NCI-H524 (cell line): Measurements from ENCODE around the gene FBXW11.

Experiments
- DNase-seq, 2 experiments: peaks; one replicate each; lab custom pipeline; 2025; lab: John Stamatoyannopoulos, UW

The FBXW11 gene

DNA sequence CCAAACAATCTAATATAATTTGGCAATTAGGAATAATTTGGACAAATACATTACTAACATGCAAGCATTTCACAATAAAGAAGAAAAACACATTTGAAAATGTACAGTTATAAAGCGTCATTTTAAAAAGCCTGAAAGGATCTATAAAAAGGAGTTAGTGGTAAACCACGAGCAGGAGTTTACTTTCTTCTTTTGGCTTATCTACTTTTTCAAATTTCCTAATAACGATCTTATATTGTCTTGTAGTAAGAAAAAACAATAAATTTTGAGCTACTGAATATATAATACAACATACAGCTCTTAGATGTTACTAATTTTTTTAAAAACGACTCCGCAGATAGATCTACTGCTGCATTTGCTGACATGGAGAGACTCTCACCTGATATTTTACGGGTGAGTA is 141.0 kb downstream of the FBXW11 start:
- no peak for DNase-seq

DNA sequence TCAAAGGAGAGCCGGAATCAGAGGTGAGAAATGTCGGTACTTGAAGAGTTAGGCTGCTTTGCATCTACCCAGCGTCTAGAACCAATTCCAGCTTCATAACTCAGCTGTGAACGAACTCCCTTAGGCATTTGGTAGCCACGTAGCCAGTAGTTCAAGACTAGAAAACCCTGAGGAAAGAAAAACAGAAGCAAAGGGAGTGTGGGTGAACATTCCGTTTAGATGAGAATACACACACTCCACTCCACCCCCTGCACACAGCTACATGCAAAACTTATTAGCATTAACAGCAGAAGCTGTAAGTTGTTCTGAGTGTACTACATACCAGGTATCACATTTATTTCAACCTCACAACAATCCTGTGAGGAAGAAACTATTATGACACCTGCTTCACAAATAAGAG is 142.5 kb downstream of the FBXW11 start:
- DNase-seq, result no peak

DNA sequence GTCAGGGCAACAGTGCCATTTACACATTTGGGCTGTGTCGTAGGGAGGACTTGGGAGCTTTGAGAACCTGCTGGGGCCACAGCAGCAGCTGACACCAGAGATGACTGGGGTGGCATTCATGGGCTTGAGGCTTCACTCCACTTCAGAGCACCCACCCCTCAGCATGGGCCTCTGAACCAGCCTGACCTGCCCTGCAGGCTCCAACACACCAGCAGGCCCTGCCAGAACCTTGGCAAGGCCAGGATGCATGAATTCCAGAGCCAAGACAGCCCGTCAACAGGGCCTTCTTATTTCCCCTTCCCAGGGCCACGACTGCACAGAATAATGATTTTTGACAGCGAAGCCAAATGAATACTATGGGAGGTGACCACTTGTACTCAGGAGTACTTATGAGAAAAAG is 143.8 kb downstream of the FBXW11 start:
- no peak for DNase-seq

DNA sequence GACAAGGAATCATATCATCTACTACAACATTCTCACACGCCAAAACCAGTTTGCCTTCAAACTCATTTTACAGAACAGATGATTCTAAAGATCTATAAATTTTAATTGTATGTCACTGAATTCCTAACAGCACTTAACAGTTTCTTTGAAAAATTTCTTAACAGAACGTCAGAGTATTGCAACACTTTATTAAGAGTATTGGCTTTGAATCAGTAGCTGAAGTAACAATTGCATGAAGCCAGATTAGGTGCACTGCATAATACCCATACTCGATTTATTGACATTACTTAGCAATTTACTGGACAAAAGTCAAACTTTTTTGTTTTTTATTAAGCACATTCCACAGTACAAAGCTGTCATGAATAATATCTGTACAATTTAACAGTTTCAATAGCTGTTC is 145.1 kb downstream of the FBXW11 start:
- no peak for DNase-seq

DNA sequence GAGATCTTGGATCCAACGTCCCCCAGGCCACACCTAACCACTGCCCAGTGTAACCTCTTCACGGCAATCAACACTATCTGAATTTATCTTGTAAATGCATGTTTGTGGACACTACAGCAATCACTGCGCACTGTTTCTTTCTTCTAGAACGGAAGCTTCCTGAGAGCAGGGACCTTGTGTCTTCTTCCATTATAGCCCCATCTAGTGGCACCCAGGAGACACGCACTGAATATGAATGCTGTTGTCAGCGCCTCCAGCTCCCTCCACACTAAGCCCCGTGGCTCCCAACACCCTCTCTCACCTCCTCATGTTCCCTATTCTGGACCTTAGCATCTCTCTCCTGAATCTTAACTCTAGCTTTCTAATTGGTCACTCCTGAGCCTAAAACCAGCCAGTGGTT is 148.1 kb downstream of the FBXW11 start:
- no peak for DNase-seq

DNA sequence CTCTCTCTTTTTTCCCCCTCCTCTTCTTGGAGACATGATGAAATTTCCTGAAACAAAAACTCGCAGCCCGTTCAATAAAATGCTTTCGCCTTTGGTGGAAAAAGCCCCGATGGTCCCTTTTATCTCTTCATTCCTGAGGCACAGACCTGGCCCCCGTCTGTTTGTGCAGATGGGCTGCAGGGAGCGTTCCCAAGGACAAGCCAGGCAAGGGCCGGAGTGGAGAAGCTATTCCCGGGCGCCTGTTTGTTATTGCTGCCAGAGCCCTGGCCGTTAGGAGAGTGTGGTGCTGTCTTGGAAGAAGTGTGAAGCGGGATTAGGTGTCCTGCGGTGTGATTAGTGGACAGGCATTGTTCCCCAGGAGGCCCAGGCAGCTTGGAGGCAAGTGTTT is 149.0 kb downstream of the FBXW11 start:
- DNase-seq, result no peak

DNA sequence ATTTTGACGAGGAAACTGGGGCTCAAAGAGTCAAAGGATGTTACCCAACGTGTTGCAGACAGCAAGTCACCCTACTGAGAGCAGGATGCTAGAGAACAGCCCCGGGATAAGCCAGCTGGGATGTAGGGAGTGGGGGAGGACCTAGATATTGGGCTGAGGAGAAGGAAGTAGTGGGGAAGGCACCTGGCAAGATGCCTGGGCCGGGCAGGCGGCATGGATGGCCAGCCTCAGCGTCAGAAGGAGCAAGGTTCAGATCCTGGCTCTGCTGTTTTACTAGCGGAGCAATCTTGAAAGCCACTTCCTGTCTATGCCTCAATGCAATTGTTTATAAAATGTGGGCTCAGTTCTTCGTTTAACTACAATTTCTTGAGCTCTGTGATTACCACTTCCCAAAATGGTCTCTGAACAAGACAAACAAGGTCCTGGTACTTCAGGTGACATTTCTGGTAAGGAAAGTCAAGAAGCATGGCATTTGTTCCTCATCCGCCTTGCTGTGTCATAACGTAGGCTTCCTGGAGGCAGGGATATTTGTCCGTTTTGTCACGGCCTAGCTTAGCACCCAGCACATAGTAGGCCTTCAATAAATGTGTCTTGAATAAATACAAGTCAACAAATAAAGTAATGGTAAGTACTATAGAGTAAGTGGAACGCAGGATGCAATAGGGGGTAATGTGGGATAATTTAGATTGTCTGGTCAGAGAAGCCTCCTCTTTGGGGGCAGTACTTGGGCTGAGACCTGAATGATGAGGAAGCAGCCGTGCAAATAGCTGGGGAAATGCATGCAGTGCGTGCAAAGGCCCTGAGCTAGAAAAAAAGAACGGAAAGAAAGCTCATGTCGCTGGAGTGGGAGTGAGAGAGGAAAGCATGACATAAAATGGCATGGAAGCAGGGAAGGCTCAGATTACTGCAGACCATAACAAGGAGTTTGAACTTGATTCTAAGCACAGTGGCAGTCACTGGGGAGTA is 150.4 kb downstream of the FBXW11 start:
- no peak for DNase-seq

DNA sequence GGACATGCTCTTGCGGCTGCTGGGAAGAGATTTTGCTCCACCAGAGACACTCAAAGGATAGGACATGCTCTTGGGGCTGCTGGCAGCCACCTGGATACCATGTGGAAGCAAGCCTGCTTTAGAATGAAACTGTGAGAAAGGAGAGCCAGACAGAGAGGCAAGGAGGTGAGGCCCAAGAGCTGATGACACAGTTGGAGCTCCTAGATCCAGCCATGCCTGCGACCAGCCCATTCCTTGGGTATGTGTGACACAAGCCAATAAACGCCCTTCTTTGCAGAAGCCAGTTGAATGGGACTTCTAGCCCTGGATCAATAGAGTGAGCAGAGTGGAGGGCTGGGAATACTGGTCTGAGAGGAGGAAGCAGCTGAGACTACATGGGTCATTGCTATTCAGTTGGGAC is 151.2 kb downstream of the FBXW11 start:
- no peak for DNase-seq

DNA sequence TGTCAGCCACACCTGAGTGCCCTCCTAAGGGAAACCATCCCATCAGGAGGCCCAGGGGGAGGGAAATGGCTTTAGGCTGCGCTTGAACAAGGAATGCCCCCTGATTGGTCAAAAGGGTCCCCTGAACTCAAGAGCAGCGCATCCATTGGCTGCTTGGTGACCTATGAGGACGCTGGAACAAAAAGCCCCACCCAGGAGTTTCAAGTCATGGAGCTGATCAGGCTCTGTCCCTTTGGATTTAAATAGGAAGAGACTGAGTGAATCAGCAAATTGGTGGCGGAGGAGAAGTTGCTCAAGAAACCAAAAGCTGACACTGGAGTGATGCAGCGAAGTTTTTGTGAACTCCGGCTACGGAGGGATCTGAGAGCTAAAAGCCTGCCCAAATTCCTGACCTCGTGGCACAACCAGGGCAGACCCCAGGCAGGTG is 154.2 kb downstream of the FBXW11 start:
- DNase-seq, result no peak

DNA sequence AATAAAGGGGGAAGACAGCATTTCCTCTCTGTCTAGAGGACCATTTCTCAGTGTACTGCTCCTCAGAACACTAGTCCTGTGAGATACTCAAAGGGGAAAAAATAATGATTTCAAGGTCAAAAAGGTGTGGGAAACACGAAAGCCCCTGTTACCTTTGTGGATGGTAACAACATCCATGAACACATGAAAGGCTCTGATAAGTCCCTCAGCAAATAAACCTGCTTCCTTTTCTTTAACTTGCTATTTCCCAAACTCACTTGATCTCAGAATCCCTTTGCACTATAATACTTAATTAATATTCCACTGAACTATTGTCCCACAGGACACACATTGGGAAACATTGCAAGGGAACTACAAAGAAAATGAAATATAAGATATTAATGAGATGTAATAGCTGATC is 155.2 kb downstream of the FBXW11 start:
- DNase-seq, result no peak

DNA sequence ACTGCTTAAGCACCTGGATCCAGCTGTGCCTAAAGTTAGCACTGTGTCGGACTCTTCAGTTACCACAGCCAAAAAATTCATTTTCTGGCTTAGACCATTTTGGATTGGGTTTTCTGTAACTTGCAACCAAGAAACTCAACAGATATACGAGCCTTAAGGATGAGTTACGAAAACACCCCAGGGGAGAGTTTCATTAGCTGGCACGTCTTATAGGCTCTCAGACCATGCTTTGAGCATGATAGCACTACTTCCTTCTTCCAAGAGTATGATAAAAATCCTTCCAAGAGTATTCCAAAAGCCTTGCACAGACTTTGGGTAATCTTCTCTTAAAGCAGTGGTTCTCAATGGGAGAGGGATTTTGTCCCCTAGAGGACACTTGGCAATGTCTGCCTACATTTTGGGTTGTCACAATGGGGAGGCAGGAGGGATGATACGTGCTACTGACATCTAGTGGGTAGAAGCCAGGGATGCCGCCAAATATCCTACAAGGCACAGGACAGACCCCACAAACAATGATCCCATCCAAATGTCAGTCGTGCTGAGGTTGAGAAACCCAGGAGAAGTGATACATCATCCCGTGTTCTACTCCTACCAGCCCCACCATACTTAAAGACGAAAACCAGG is 156.0 kb downstream of the FBXW11 start:
- DNase-seq, result peak; percentile 47 to 73

DNA sequence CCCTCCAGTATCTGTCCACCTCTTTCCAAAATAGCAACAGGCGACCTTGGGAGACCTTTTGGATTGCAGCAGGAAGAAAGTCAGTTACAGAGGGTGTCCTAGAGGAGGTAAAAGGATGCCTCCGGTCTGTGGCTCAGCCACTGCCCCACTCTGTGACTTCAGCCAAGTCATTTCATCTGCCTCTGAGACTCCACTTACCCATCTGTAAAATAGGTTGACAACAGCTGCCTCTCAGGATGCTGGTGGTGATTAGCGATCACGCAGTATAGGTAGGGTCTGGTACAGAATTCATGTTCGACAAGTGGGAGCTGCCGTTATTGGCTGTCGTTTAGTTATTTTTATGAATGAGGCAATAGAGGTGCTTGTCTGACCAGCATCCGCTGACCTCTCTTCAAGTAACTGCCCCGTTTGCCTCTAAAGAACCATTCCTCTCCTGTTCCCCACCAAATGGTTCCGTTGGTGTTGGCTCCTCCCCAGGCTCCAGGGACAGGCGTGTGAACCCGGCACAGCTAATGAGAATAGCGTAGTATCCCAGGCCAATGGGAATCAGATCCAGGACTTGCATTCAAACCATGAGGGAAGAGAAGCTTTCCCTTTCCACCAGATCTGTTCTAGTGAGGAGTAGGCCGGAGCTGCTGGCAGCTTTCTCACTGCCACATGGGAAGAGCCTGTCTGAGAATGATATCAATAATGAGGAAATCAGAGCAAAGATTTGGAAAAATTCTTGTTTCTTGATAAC is 156.7 kb downstream of the FBXW11 start:
- no peak for DNase-seq

DNA sequence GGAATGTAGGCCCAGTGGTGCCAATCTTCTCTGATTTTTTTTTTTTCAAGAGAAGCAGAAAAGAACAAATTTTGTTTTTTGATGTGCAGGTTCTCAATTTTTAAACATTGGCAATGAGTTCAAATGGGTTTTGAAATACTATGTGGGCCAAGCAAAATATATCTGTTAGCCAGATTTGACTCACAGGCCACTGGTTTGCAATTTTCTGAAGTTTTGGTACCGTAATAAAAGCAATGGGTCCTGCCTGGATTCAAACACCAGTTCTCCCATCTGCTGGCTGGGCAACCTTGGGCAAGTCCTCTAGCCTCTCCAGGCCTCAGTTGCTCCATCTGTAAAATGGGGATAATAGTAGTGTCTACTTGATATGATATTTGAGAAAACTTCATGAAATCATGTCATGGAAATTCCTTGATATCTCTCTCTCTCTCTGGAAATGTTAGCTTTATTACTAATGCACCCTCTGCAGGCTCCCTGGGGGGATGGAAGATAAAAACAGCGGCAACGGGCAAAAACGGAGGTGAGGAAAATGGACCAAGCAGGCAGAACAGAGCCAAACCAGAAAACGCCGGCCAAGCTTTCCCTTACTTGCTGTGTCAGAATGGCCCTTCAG is 157.4 kb downstream of the FBXW11 start:
- DNase-seq, result no peak

DNA sequence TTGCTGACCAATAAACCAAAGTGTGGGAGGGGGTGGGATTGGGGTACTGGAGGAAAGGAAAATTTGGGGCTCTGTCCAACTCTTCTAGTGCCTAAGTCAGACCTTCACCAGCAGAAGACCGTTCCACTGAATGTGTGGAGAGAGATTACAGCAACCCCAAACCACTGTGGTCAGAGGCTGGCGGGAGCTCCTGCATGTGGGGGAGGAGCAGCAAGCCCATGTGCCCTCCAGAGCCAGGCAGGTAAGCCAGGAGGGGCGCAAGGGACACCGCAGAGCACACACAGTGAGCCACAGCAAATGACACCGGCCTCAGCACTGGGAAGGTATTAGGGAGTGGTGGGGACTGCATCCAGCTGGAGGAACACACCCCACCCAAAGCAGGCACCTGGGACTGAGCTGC is 158.0 kb downstream of the FBXW11 start:
- DNase-seq, result no peak

DNA sequence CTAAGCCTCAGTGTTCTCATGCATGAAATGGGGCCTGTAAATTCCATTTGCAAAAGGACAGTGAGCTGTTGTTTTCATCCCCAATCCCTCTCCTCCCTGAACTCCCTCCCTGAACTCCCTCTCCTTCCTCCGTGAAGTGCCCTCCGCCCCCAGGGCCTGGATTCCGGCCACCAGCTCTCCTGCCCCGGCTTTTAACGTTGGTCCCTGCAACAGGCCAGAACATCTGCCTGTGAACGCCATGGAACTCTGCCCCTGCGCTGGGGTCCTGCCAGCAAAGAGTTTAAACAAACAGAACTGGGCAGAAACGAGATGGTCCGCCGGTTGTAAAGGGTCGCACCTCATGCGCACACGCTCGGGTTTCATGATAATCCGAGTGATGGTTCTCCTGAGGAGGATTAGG is 158.4 kb downstream of the FBXW11 start:
- DNase-seq, result no peak

DNA sequence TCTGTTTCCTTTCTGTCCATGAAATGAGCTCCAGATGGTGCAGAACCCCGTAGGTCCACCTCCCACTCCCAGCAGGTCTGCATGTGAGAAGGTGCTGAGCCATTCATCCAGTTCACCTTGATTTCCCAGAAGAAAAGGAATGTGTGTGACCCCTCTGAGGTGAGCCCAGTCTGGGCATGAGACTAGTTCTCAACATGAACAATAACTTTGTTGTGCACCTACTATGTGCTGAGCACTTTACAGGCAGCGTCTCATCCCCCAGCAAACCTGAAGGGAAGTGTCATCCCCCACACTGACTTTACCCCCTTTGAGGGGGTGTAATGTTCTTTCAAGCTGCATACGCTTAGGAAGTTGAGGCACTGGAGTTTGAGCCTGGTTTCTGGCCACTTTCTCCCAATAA is 159.4 kb downstream of the FBXW11 start:
- DNase-seq, result no peak

DNA sequence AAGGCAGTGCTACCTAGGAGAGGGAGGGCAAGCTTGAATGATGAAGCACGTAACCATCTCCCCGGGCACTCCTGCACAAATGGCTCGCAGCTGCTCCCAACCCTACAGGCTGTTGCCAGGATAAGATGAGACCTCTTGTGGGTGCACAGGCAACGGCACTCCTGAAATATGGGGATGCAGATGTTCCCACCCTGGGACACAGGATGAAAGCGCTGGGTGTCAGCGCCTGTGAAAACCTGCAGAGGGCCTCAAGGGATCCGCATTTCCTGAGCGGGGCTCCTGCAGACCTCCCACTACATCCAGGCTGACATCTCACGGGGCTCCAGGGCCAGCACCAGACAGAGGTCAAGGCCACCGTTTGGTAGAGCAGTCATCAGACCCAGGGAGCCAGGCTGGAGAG is 160.1 kb downstream of the FBXW11 start:
- peak; percentile 42 to 82 for DNase-seq

DNA sequence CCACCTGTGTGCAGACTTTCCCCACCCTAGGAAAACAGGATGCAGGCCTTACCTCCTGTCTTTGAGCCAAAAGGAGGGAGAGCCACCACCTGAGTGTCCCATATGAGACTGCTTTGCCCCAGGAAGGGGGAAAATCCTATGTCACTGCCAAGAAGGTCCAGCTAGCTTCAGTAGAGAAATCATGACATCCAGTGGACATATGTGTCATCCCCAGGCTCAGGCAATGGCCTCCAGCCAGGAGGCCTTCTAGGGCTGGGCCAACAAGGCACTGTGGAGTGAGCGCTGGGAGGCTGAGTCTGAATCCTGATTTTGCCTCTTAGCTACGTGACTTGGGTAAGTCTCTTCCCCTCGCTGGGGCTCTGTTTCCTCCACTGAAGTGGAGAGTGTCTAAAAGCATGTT is 160.6 kb downstream of the FBXW11 start:
- peak in 1 of 2 experiments; percentile 40 for DNase-seq

DNA sequence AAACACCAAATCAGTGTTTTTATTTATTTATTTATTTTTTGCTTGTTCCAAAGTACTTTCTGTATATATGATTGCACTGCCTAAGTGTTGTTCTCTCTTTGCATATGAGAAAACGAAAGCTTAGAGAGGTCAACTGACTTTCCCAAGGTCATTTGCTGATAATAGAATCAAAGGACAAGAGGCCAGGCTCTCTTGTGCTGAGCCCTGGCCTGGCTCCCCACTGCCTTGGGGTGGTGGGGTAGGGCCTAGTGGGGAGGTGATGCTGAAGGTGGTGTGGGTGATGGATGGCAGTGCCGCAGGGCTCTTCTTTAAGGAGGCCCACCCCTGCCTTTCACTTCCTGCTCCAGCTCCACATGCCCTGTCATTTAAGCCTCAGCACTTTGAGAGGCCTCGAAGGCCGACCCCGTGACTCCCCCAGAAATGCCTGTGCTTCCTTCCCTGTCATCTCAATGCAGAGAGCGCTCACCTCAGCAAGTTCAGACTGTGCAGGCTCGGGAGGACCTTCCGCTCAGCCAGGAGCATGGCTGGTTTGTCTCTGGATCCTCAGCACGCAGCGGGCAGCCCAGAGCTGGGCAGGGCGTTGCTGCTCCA is 161.3 kb downstream of the FBXW11 start:
- DNase-seq, result no peak

DNA sequence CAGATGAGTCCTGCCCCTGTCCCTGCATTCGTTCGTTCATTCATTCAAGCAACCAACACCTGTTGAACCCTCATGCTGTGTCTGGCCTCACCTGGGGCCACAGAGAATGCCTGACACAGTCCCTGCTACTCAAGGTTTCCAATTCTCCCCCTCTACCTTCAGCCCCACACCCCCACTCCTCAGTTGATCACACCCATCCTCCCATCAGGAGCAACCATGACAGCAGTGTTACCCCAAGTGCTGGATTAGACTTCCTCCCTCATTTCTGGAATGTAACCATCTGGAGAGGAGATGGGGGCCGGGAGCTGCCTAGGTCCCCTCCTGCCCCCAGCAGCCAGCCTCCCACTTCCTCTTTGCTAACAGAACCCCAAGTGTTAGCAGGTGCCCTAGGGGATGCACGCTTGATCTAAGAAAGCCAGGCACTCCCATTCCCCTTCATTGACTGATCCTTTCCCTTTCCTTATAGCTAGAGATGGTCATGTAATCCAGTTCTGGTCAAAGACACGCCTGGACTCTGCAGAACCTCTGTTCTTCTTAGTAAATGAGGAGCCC is 163.6 kb downstream of the FBXW11 start:
- DNase-seq, result no peak

DNA sequence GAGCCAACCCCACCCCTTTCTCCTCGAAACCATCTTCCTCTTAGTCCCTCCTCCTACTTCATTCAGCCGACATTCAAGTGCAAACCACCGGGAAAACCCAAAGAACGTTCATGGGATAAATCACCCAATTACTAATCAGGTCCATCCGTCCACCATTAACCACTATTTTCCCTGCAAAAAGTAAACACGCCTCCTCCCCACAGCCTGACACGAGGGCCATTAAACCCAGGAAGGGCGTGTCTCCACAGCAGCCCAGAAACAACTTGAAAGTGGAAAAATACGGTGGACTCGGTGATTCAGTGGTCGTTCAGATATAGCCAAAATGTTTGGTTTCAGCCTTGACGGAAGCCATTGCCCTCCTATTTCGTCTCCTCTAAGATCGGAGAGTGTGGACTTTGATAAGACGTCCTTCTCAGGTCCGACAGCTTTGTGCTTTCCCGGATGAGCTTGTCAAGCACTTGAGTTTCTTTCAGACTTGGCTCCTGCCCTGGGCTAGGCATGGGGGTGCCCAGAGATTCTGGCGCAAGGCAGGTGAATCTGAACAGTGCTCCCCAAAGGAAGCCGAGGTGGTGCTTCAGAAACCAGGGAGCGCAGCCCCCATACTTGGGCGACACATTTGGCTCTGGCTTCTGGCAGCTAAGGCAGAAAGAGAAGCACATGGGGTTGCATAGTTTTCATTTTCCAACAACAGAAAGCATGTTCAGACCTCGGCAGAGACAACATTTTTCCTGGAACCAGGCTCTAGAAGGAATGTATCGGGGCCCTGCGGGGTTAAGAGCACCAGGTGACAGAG is 164.3 kb downstream of the FBXW11 start:
- no peak for DNase-seq
